Endometrial microvascular endothelial cells (primary cell): ENCODE results near the gene NOS3. TPM values are rescaled to one million over a fixed set of nuclear protein-coding genes. Genes with fewer than 3 reads are reported as not detected.

Experiments used
- in situ Hi-C: cut with HindIII; loops from 2 replicates; pipeline ENCODE4 v1.10.0; 2017; ENCODE audit warnings: low sequenced_read_pairs, low pct_unique_long_range_greater_than_20kb; ENCODE audit errors: inconsistent ontology term
- total RNA-seq: library from RNA; depleted of rRNA; stranded (reverse); fragments of >200 nt; gene quantifications from one replicate; pipeline ENCODE4 v1.2.3, GENCODE V29; 2015; ENCODE audit errors: inconsistent ontology term

The NOS3 gene
- total RNA-seq, 1 donor from 2014 or later: 37.4 TPM

GRCh38 chr7:150961510-150962289, 29.1 kb upstream of the NOS3 start:
- in situ Hi-C loops: no loop called here

- in situ Hi-C loops: no loop called here
Observed at GRCh38 chr7:150962290-150962552, 28.6 kb upstream of the NOS3 start.

- in situ Hi-C loops: no loop called here
Observed at GRCh38 chr7:150962553-150963399, 28.0 kb upstream of the NOS3 start.

GRCh38 chr7:150963707-150964559, 26.9 kb upstream of the NOS3 start:
- in situ Hi-C loops: no loop called here

GRCh38 chr7:150964593-150965111, 26.2 kb upstream of the NOS3 start:
- in situ Hi-C loops: no loop called here

GRCh38 chr7:150965273-150965830, 25.5 kb upstream of the NOS3 start:
- in situ Hi-C loops: no loop called here

GRCh38 chr7:150966002-150966401, 24.8 kb upstream of the NOS3 start:
- in situ Hi-C loops: no loop called here

- in situ Hi-C loops: no loop called here
Observed at GRCh38 chr7:150967349-150967748, 23.5 kb upstream of the NOS3 start.

- in situ Hi-C loops: no loop called here
Observed at GRCh38 chr7:150968056-150968733, 22.6 kb upstream of the NOS3 start.

GRCh38 chr7:150968734-150969372, 22.0 kb upstream of the NOS3 start:
- in situ Hi-C loops: no loop called here

GRCh38 chr7:150969475-150969874, 21.3 kb upstream of the NOS3 start:
- in situ Hi-C loops: no loop called here

- in situ Hi-C loops: no loop called here
Observed at GRCh38 chr7:150970424-150970823, 20.4 kb upstream of the NOS3 start.

GRCh38 chr7:150971242-150972022, 19.4 kb upstream of the NOS3 start:
- in situ Hi-C loops: no loop called here

GRCh38 chr7:150972023-150972468, 18.8 kb upstream of the NOS3 start:
- in situ Hi-C loops: no loop called here

- in situ Hi-C loops: no loop called here
Observed at GRCh38 chr7:150972741-150973140, 18.1 kb upstream of the NOS3 start.

- in situ Hi-C loops: no loop called here
Observed at GRCh38 chr7:150973571-150974451, 17.0 kb upstream of the NOS3 start.
